T-helper 22 cell (primary cell): Measurements from ENCODE around the gene SEMA5A.

Experiments
- DNase-seq: peaks from one replicate; pipeline ENCODE4 v3.0.0-alpha.2; 2020; ENCODE audit warnings: low read depth

The SEMA5A gene

GRCh38 chr5:8993031-8993430 is 552.8 kb downstream of the SEMA5A start:
- no peak for DNase-seq
